K562 (cell line): Measurements from ENCODE around the gene CD300H. TPM values are rescaled to one million over a fixed set of nuclear protein-coding genes. Genes with fewer than 3 reads are reported as not detected.

ENCODE experiments used
- ATF1 ChIP-seq, 2 experiments: fragments of 450-650 bp in 1 of 2; IDR thresholded peaks; 2 replicates each; pipeline ENCODE4 v1.6.1; 2016; ENCODE audit warnings: missing compliant biosample characterization in 1 of 2, missing genetic modification characterization in 1 of 2
- BHLHE40 ChIP-seq: IDR thresholded peaks from 2 replicates; pipeline ENCODE4 v1.6.1; 2011; ENCODE audit warnings: low read length, improper control_type of control experiment
- E2F4 ChIP-seq: sonication (generic); formaldehyde crosslinking; IDR thresholded peaks from 2 replicates; pipeline ENCODE4 v1.8.0; 2022; ENCODE audit warnings: mild to moderate bottlenecking, low read depth, missing genetic modification reagents
- IFI16 ChIP-seq: fragments of 250-450 bp; sonication (Bioruptor Pico); IDR thresholded peaks from 2 replicates; pipeline ENCODE4 v2.1.2; 2022; ENCODE audit warnings: mild to moderate bottlenecking, inconsistent platforms
- IRF9 ChIP-seq: fragments of 450-650 bp; IDR thresholded peaks from 2 replicates; pipeline ENCODE4 v1.6.1; 2016; ENCODE audit warnings: missing biosample characterization, missing genetic modification characterization
- MEF2A ChIP-seq: IDR thresholded peaks from 2 replicates; pipeline ENCODE4 v1.6.1; 2011; ENCODE audit warnings: low read depth, mild to moderate bottlenecking, low read length, moderate library complexity; ENCODE audit not compliant: control insufficient read depth
- MYC ChIP-seq, 2 experiments: fragments of 250-450 bp in 1 of 2; sonication (Bioruptor Pico) in 1 of 2; IDR thresholded peaks; 2 replicates each; pipeline versions ENCODE4 v1.5.1 to v1.6.1; 2012 to 2021; ENCODE audit warnings: low read depth in 2 of 2, borderline replicate concordance in 1 of 2, improper control_type of control experiment in 1 of 2, low read length in 1 of 2, mild to moderate bottlenecking in 1 of 2, moderate library complexity in 1 of 2
- PRMT5 ChIP-seq: sonication (generic); formaldehyde crosslinking; IDR thresholded peaks from 2 replicates; pipeline ENCODE4 v1.5.0; 2020; ENCODE audit warnings: missing genetic modification reagents
- STAG1 ChIP-seq: sonication (generic); formaldehyde crosslinking; IDR thresholded peaks from 2 replicates; pipeline ENCODE4 v1.5.0; 2020; ENCODE audit warnings: missing genetic modification reagents, borderline replicate concordance
- ZNF324 ChIP-seq: fragments of 250-450 bp; sonication (Bioruptor Pico); IDR thresholded peaks from 2 replicates; pipeline ENCODE4 v1.4.0; 2020; ENCODE audit warnings: mild to moderate bottlenecking
- ZNF398 ChIP-seq: fragments of 250-450 bp; sonication (Bioruptor Pico); IDR thresholded peaks from 2 replicates; pipeline ENCODE4 v1.8.0; 2021; ENCODE audit warnings: moderate library complexity, mild to moderate bottlenecking, inconsistent platforms
- ZNF407 ChIP-seq: fragments of 450-650 bp; IDR thresholded peaks from 2 replicates; pipeline ENCODE4 v1.6.1; 2016; ENCODE audit warnings: low read depth
- ZNF644 ChIP-seq: fragments of 200-800 bp; sonication (Bioruptor generic); IDR thresholded peaks from 2 replicates; pipeline ENCODE4 v1.6.1; 2016; ENCODE audit warnings: low read depth, missing genetic modification characterization, missing compliant biosample characterization
- ZNF77 ChIP-seq: fragments of 250-450 bp; sonication (Bioruptor Pico); IDR thresholded peaks from 2 replicates; pipeline ENCODE4 v1.5.0; 2020
- polyA plus RNA-seq, 8 experiments: library from polyadenylated mRNA; depleted of rRNA in 4 of 8; stranded (reverse) in 5 of 8; unstranded in 3 of 8; fragments of >200 nt; fragmentation: Nextera tagmentation in 2 of 8; fragmentation: Illumina TruSeq in 1 of 8; extraction: Ambion mirVana in 2 of 8; extraction: Trizol in 1 of 8; gene quantifications; 2 replicates each; pipeline versions ENCODE4 v1.2.1 to v1.2.3, GENCODE V29; 2011 to 2014; ENCODE audit warnings: inconsistent platforms in 1 of 8, missing spikeins in 1 of 8
- total RNA-seq, 7 experiments: library from RNA; depleted of rRNA in 6 of 7; stranded (reverse); fragments of >200 nt in 6 of 7; fragmentation: Illumina TruSeq in 2 of 7; extraction: Trizol in 2 of 7; gene quantifications; 2 replicates each; pipeline versions ENCODE4 v1.2.1 to v1.2.3, GENCODE V29; 2011 to 2021; ENCODE audit warnings: low replicate concordance in 1 of 7

The CD300H gene
- total and polyA plus RNA-seq, 9 of the 15 experiments (the other 6 are each of a cell fraction or from before 2014, with no cell fraction given), result not detected

- TF ChIP-seq ZNF407, result no peak
- TF ChIP-seq MYC (IDR thresholded peaks at IDR 0.05; ENCODE audit: low read depth, low read length), result no peak
- TF ChIP-seq MYC (CRISPR knock-in tag; IDR thresholded peaks at IDR 0.05; ENCODE audit: borderline replicate concordance, low read depth), result no peak
- no peak for TF ChIP-seq IRF9 (tag)
- no peak for TF ChIP-seq ZNF644 (tag)
- TF ChIP-seq ZNF398 (CRISPR knock-in tag), result no peak
- TF ChIP-seq MEF2A, result no peak
- TF ChIP-seq STAG1 (CRISPR knock-in tag), result no peak
- peak; percentile 56 for TF ChIP-seq ATF1 (CRISPR knock-in tag; IDR thresholded peaks at IDR 0.05)
- peak; percentile 97 for TF ChIP-seq ATF1 (tag; IDR thresholded peaks at IDR 0.05)
- no peak for TF ChIP-seq ZNF77 (CRISPR knock-in tag)
- TF ChIP-seq BHLHE40, result peak; percentile 57
- no peak for TF ChIP-seq IFI16 (CRISPR knock-in tag)
- no peak for TF ChIP-seq E2F4 (CRISPR knock-in tag)
- no peak for TF ChIP-seq ZNF324 (CRISPR knock-in tag)
- TF ChIP-seq PRMT5, result no peak
Observed at GRCh38 chr17:74513987-74514631, 53.2 kb downstream of the CD300H start (continued).
